ENCODE results near the gene CPEB3. TPM values are rescaled to one million over a fixed set of nuclear protein-coding genes. Genes with fewer than 3 reads are reported as not detected.
"Not testable (repeated sequence)": the region's sequence is repeated elsewhere in the genome, so short reads cannot be mapped to it uniquely, and the experiment has no call there.

CPEB3 gene
- total RNA-seq, 2 experiments from 2014 or later = 3.8 to 4.3 TPM

DNA sequence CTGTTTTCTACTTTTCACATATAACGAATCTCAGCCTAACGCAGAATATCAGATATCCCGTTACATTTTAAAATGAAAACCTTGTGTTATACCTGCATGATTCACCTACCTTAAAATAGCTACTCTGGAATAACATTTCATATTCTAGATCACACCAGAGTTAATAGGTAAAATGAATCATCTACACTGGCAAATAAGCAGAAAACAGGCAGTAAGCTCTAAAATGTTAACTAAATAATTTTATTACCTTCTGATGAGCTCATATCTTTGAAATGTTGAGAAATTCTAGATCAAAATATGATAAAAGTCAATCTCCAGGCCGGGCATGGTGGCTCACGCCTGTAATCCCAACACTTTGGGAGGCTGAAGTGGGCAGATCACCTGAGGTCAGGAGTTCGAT, 71.3 kb downstream of the CPEB3 start:
- peaks cover 6% of the 10 kb centered on the region for H3K36me3 Mint-ChIP-seq
- DNase-seq (no peak), ATAC-seq (no peak)
- no peak overlapping the region for H3K4me3 Mint-ChIP-seq
- no peaks in the 10 kb centered on the region for H3K9me3 Mint-ChIP-seq (ENCODE audit: low read depth)
- no peaks in the 10 kb centered on the region for H3K27me3 Mint-ChIP-seq
- H3K4me1 Mint-ChIP-seq = no peaks in the 10 kb centered on the region
- CTCF ChIA-PET = interaction anchor here (0.6 to 0.9 kb wide), 3 partner anchors 12 to 38 kb away, joined by 3 read pairs; no protein-coding TSS in a partner anchor
- H3K27ac Mint-ChIP-seq = no peak overlapping the region

DNA sequence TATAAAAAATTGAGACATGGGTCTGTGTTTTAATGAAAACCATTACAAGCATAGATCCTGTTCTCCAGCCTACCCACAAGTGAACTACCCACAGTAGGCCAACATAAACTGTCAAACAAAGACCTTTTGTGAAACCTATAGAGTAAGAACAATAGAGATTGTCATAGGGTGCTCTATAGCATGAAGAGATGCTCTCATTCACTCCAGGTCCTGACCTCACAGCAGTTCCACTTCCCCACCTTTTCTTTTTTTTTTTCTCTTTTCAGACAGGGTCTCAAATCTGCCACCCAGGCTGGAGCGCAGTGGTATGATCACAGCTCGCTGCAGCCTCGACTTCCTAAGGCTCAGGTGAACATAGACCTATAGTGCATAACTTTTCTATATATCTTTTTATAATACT, 72.3 kb downstream of the CPEB3 start:
- H3K27ac Mint-ChIP-seq = no peak overlapping the region
- H3K9me3 Mint-ChIP-seq (ENCODE audit: low read depth) = no peaks in the 10 kb centered on the region
- DNase-seq (no peak), ATAC-seq (no peak)
- H3K4me3 Mint-ChIP-seq = no peak overlapping the region
- peaks cover 2% of the 10 kb centered on the region for H3K4me1 Mint-ChIP-seq
- no peaks in the 10 kb centered on the region for H3K27me3 Mint-ChIP-seq
- H3K36me3 Mint-ChIP-seq = peaks cover 7% of the 10 kb centered on the region
- CTCF ChIA-PET = no interaction called here

DNA sequence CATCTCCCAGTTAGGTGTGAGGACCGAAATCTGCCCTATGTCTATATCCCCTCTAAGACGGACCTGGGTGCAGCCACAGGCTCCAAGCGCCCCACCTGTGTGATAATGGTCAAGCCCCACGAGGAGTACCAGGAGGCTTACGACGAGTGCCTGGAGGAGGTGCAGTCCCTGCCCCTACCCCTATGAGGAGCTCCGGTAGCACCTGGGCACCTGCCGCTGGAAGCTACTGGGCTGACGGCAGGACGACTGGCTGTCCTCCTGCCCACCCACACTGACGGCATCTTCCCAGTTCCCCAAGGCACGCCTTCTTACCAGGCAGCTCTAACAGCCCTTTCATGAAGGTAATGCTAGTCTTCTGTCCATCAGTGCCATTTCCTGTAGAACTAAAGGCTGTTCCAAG, 74.3 kb downstream of the CPEB3 start:
- peaks cover 11% of the 10 kb centered on the region for H3K36me3 Mint-ChIP-seq
- DNase-seq; H3K27me3 Mint-ChIP-seq; H3K4me1 Mint-ChIP-seq; ATAC-seq; H3K27ac Mint-ChIP-seq; H3K4me3 Mint-ChIP-seq; H3K9me3 Mint-ChIP-seq (ENCODE audit: low read depth): not testable (repeated sequence)
- CTCF ChIA-PET = interaction anchor here (0.7 kb wide), 1 partner anchor 293 kb away, joined by 3 read pairs; no protein-coding TSS in a partner anchor

DNA sequence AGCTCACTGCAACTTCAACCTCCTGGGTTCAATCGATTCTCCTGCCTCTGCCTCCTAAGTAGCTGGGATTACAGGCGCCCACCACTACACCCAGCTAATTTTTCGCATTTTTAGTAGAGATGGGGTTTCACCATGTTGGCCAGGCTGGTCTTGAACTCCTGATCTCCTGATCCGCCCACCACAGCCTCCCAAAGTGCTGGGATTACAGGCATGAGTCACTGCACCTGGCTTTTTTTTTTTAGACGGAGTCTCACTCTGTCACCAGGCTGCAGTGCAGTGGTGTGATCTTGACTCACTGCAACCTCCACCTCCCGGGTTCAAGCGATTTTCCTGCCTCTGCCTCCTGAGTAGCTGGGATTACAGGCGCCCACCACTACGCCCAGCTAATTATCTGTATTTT, 75.7 kb downstream of the CPEB3 start:
- H3K27me3 Mint-ChIP-seq; H3K4me3 Mint-ChIP-seq; ATAC-seq; CTCF ChIA-PET; DNase-seq; H3K27ac Mint-ChIP-seq; H3K9me3 Mint-ChIP-seq (ENCODE audit: low read depth): not testable (repeated sequence)
- Mint-ChIP-seq H3K4me1 (peaks cover 15% of the 10 kb centered on the region), H3K36me3 (peaks cover 11% of the 10 kb centered on the region)

DNA sequence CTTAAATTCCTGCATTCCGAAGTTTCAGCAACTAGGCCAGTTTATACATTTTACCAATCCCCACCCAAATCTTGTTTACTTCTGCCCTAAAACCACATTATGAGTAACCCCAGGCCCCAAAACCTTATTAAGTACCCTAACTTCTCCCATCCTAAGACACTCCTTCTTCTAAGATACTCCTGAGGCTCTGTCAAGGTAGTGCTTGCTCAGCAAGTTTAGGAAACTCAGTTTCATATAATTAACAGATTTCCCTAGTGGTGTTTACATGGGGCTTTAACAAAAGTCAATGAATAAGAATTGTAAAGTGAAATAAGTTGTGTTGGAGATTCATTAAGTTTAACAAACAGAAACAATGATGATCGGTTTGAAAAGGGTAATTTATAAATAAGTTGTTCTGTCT, 77.8 kb downstream of the CPEB3 start:
- Mint-ChIP-seq H3K27me3 (no peaks in the 10 kb centered on the region), H3K4me1 (peaks cover 22% of the 10 kb centered on the region), H3K9me3 (ENCODE audit: low read depth) (no peaks in the 10 kb centered on the region), H3K27ac (peak overlapping the region; percentile 20), H3K36me3 (peaks cover 15% of the 10 kb centered on the region), H3K4me3 (no peak overlapping the region)
- ATAC-seq (no peak), DNase-seq (no peak)
- CTCF ChIA-PET = interaction anchor here (2.2 kb wide), 1 partner anchor 77 kb away, joined by 9 read pairs; the partner anchor contains the start of genes CPEB3 and MARCHF5

DNA sequence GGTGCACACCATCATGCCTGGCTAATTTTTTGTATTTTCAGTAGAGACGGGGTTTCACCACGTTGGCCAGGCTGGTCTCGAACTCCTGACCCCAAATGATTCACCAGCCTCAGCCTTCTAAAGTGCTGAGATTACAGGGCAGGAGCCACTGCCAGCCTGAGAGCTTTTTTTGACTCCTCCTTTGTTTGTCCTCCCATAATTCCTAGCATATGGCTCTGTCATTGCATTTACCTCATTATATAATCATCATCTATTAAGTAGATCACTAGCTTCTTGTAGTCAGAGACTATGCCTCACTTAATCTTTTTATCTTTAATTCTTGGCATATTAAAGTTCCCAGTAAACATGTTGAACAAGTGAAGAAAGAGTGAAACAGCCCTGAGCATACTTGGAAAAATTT, 82.1 kb downstream of the CPEB3 start:
- H3K4me1 Mint-ChIP-seq = peaks cover 22% of the 10 kb centered on the region
- H3K36me3 Mint-ChIP-seq = peaks cover 10% of the 10 kb centered on the region
- DNase-seq (no peak), ATAC-seq (no peak)
- H3K27ac Mint-ChIP-seq = no peak overlapping the region
- H3K9me3 Mint-ChIP-seq (ENCODE audit: low read depth) = no peaks in the 10 kb centered on the region
- H3K4me3 Mint-ChIP-seq = no peak overlapping the region
- H3K27me3 Mint-ChIP-seq = no peaks in the 10 kb centered on the region
- CTCF ChIA-PET = interaction anchor here (1.1 to 1.2 kb wide), 2 partner anchors 12 to 84 kb away, joined by 3 to 4 read pairs; no protein-coding TSS in a partner anchor

DNA sequence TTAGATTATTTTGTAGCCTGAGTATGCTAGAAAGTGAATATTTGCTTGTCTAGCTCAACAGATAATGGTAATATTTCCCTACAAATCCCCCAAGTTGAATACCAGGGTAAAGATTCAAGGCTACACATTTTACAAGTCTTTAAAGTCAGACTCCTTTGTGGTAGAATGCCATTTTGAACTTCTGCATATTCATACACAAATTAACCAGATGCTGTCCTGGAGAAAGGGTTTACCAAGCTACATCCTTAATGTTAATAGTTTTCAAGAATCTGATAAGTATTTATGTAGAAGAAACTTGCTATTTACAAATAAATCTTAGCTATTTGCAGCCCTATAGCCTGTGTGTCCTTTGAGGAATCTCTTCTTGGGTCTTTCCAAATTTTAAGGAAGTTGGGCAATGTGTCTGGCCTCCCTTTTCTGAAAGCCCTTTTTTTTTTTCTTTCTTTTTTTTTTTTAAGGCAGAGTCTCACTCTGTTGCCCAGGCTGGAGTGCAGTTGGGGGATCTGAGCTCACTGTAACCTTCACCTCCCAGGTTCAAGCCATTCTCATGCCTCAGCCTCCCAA, 82.6 kb downstream of the CPEB3 start:
- Mint-ChIP-seq H3K4me3 (no peak overlapping the region), H3K9me3 (ENCODE audit: low read depth) (no peaks in the 10 kb centered on the region), H3K27ac (no peak overlapping the region), H3K27me3 (no peaks in the 10 kb centered on the region), H3K4me1 (peaks cover 19% of the 10 kb centered on the region), H3K36me3 (peaks cover 8% of the 10 kb centered on the region)
- DNase-seq (no peak), ATAC-seq (no peak)
- CTCF ChIA-PET = interaction anchor here (0.8 to 1.2 kb wide), 3 partner anchors 11 to 84 kb away, joined by 3 to 4 read pairs (median 3); no protein-coding TSS in a partner anchor

DNA sequence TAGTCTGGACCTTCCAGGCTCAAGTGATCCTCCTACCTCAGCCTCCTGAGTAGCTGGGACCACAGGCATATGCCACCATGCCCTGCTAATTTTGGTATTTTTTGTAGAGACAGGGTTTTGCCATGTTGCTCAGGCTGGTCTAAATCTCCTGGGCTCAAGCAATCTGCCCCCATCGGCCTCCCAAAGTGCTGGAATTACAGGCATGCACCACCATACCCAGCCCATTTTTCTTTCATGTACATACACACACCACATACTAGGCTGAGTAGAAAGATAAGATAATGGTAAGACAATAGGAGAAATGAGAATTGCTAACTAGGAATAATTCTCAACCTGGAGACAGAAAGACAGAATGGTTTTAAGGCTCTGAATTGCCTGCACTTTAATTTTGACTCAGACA, 83.8 kb downstream of the CPEB3 start:
- Mint-ChIP-seq H3K9me3 (ENCODE audit: low read depth) (no peaks in the 10 kb centered on the region), H3K4me3 (no peak overlapping the region), H3K27me3 (no peaks in the 10 kb centered on the region), H3K4me1 (peaks cover 15% of the 10 kb centered on the region), H3K27ac (no peak overlapping the region), H3K36me3 (peaks cover 4% of the 10 kb centered on the region)
- DNase-seq = no peak
- CTCF ChIA-PET = no interaction called here
- no peak for ATAC-seq

DNA sequence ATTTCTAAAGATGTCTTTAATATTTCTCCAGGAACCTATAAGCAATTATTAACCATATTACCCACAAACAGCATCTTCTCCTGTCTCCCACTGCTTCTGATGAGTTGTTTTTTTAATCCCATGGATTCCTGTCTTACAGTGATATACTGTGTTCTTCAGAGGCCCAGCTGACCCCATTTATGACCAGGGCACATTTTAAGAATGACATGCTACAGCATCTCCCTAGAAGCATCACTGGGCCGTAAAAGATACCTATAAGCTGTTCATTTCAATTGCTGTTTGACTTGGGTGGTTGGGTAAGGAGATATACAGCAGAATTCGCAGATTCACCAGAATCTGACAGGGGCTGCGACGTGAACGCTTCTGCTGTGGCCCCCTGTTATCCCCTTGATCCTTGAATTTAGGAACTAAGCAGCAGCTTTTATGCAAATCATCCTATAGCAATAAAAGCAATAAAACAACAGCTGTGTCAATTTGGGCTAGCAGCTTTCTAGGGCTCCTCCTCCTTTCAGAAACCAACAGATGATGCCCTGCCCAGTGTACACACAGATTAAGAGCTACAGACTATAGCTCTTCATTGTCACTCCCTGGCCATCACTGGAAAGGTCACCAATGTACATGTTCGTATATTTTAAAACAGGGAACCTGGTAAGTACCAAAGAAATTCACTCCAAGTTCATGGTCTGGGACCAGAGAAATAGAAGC, 86.8 kb downstream of the CPEB3 start:
- ATAC-seq = no peak
- CTCF ChIA-PET = interaction anchor here (1.5 kb wide), 1 partner anchor 15 kb away, joined by 3 read pairs; no protein-coding TSS in a partner anchor
- Mint-ChIP-seq H3K9me3 (ENCODE audit: low read depth) (no peaks in the 10 kb centered on the region), H3K27ac (no peak overlapping the region), H3K27me3 (no peaks in the 10 kb centered on the region), H3K4me1 (peaks cover 7% of the 10 kb centered on the region), H3K4me3 (no peak overlapping the region), H3K36me3 (no peaks in the 10 kb centered on the region)
- no peak for DNase-seq

DNA sequence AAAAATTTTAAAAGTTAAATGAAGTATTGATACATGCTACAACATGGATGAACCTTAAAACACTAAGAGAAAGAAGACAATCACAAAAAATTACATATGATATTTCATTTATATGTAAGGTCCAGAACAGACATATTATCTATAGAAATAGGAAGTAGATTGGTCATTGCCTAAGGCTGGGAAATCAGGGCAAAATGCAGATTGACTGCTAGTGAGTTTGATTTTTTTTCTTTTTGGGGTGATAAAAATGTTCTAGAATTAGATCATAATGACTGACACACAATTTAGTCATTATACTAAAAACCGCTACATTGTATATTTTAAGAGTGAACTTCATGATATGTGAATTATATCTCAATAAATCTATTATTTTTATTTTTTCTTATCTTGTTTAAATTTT, 88.3 kb downstream of the CPEB3 start:
- Mint-ChIP-seq H3K9me3 (ENCODE audit: low read depth) (no peaks in the 10 kb centered on the region), H3K27me3 (no peaks in the 10 kb centered on the region), H3K4me1 (peaks cover 4% of the 10 kb centered on the region), H3K36me3 (no peaks in the 10 kb centered on the region), H3K27ac (no peak overlapping the region), H3K4me3 (no peak overlapping the region)
- CTCF ChIA-PET = interaction anchor here (0.6 to 1.5 kb wide), 2 partner anchors 9 to 17 kb away, joined by 3 read pairs; no protein-coding TSS in a partner anchor
- DNase-seq (no peak), ATAC-seq (no peak)

DNA sequence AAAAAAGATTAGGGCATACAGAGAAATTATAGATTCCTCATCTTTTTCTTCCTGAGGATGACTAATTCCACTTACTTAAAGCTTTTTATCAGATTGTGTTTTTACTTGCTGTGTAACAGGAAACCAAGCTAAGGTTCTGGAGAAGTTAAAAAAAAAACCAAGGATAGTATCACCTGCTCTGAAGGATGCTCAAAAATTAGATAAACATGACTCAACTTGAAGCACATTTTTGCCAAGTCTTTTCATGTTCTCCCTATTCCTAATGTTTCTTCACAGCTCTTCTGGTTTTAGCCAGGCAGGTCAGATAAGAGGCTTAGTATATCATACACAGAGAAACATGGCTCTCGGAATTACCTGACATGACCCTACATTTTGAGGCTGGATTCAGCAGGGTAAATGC, 90.3 kb downstream of the CPEB3 start:
- CTCF ChIA-PET = interaction anchor here (0.7 kb wide), 1 partner anchor 30 kb away, joined by 3 read pairs; no protein-coding TSS in a partner anchor
- H3K9me3 Mint-ChIP-seq (ENCODE audit: low read depth) = no peaks in the 10 kb centered on the region
- no peak overlapping the region for H3K4me3 Mint-ChIP-seq
- no peak overlapping the region for H3K27ac Mint-ChIP-seq
- ATAC-seq (no peak), DNase-seq (no peak)
- no peaks in the 10 kb centered on the region for H3K36me3 Mint-ChIP-seq
- no peaks in the 10 kb centered on the region for H3K27me3 Mint-ChIP-seq
- peaks cover 4% of the 10 kb centered on the region for H3K4me1 Mint-ChIP-seq

DNA sequence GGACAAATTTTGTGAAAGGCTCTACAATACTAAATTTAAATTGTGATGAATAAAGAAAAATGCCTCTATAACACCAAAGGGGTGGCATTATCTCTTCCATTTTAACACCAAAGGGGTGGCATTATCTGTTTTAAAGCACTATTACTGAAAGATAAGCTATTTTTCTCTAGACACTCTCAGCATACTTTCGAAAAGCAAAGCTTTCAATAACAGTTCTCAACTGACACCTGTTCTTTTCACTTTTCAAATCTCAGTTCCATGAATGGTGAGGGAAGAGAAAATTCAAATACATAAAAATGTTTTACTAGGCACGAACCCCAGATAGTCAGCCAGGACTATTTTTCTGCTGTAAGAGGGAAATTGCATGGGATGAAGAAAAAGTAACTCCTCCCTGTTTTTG, 103.8 kb downstream of the CPEB3 start:
- H3K4me3 Mint-ChIP-seq = no peak overlapping the region
- ATAC-seq = no peak
- H3K9me3 Mint-ChIP-seq (ENCODE audit: low read depth) = no peaks in the 10 kb centered on the region
- no peak for DNase-seq
- no peak overlapping the region for H3K27ac Mint-ChIP-seq
- CTCF ChIA-PET = no interaction called here
- no peaks in the 10 kb centered on the region for H3K27me3 Mint-ChIP-seq
- peaks cover 6% of the 10 kb centered on the region for H3K36me3 Mint-ChIP-seq
- no peaks in the 10 kb centered on the region for H3K4me1 Mint-ChIP-seq

DNA sequence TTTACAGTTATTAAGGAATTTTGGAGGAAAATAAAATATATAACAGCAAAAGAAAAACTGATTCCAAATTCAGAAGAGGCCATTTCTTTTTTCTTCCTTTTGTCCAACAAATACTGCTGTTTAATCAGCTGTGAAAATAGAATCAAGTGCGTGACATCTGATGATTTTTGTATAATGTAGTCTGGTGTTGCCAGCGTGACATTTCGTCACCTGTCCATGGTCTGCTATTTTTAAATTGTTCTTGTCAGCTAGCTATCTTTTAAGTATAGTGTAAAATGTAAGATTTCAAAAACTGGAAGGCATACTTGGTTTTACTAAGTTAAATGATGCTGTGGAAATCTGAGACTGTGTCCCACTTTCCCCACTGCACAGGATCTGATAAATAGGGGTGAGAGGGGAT, 105.9 kb downstream of the CPEB3 start:
- Mint-ChIP-seq H3K4me1 (peaks cover 1% of the 10 kb centered on the region), H3K27me3 (no peaks in the 10 kb centered on the region), H3K36me3 (peaks cover 6% of the 10 kb centered on the region), H3K9me3 (ENCODE audit: low read depth) (no peaks in the 10 kb centered on the region), H3K27ac (no peak overlapping the region), H3K4me3 (no peak overlapping the region)
- CTCF ChIA-PET = no interaction called here
- no peak for ATAC-seq
- no peak for DNase-seq

DNA sequence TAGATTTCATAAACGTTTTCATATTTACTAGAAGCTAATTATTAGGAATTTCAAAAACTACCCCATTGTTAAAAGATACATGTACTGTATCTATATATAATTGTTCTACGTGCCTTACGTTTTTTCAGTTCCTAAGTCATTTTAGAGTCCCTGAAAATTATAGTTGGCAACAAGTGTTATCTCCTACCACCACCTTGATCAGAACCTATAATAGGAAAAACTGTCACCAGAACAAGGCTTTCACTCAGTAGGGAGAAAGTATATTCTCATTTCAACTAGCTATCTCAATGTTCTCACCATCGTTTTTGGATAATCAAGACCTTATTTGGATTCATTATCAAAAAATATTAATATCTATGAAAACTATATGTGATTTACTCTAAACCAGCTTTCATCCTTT, 107.7 kb downstream of the CPEB3 start:
- Mint-ChIP-seq H3K4me1 (peaks cover 1% of the 10 kb centered on the region), H3K36me3 (peaks cover 9% of the 10 kb centered on the region), H3K9me3 (ENCODE audit: low read depth) (no peaks in the 10 kb centered on the region), H3K27ac (no peak overlapping the region), H3K4me3 (no peak overlapping the region), H3K27me3 (no peaks in the 10 kb centered on the region)
- CTCF ChIA-PET = interaction anchor here (1.1 to 1.8 kb wide), 2 partner anchors 64 to 108 kb away, joined by 3 to 7 read pairs; partner anchors contain the start of genes CPEB3 and MARCHF5
- ATAC-seq (no peak), DNase-seq (no peak)
